HG03045 (cell line): ENCODE measurements around the gene ATP1B3.
"Not testable (repeated sequence)": the region's sequence is repeated elsewhere in the genome, so short reads cannot be mapped to it uniquely, and the experiment has no call there.

ENCODE experiments used
- ATAC-seq: cut with Tn5 transposase; IDR thresholded peaks from one replicate; pipeline ENCODE4 v1.9.1; 2021; ENCODE audit warnings: mild to moderate bottlenecking, moderate library complexity; ENCODE audit not compliant: unreplicated experiment

The ATP1B3 gene

GRCh38 chr3:141901914-141902313, 25.5 kb downstream of the ATP1B3 start:
- ATAC-seq, result no peak

GRCh38 chr3:141904203-141904602, 27.8 kb downstream of the ATP1B3 start:
- no peak for ATAC-seq

- no peak for ATAC-seq
Measured at GRCh38 chr3:141905129-141905528, 28.7 kb downstream of the ATP1B3 start.

- ATAC-seq, result no peak
Measured at GRCh38 chr3:141909408-141909807, 33.0 kb downstream of the ATP1B3 start.

GRCh38 chr3:141909986-141910385, 33.5 kb downstream of the ATP1B3 start:
- not testable (repeated sequence) for ATAC-seq

GRCh38 chr3:141913150-141913811, 36.8 kb downstream of the ATP1B3 start:
- peak; percentile 61 for ATAC-seq

- no peak for ATAC-seq
Measured at GRCh38 chr3:141914311-141914710, 37.9 kb downstream of the ATP1B3 start.

- no peak for ATAC-seq
Measured at GRCh38 chr3:141915016-141915415, 38.6 kb downstream of the ATP1B3 start.

- no peak for ATAC-seq
Measured at GRCh38 chr3:141915766-141916165, 39.3 kb downstream of the ATP1B3 start.

GRCh38 chr3:141920701-141921100, 44.3 kb downstream of the ATP1B3 start:
- no peak for ATAC-seq

GRCh38 chr3:141921316-141921715, 44.9 kb downstream of the ATP1B3 start:
- ATAC-seq, result no peak

GRCh38 chr3:141925677-141926076, 49.2 kb downstream of the ATP1B3 start:
- ATAC-seq, result not testable (repeated sequence)

GRCh38 chr3:141926929-141927328, 50.5 kb downstream of the ATP1B3 start:
- no peak for ATAC-seq

GRCh38 chr3:141928631-141929270, 52.3 kb downstream of the ATP1B3 start:
- no peak for ATAC-seq

GRCh38 chr3:141929341-141929995, 53.0 kb downstream of the ATP1B3 start:
- ATAC-seq, result no peak

- ATAC-seq, result no peak
Measured at GRCh38 chr3:141930801-141931200, 54.4 kb downstream of the ATP1B3 start.

GRCh38 chr3:141933421-141934300, 57.2 kb downstream of the ATP1B3 start:
- ATAC-seq, result no peak

GRCh38 chr3:141934354-141934753, 57.9 kb downstream of the ATP1B3 start:
- no peak for ATAC-seq

- ATAC-seq, result no peak
Measured at GRCh38 chr3:141938011-141938500, 61.6 kb downstream of the ATP1B3 start.

GRCh38 chr3:141939759-141940158, 63.3 kb downstream of the ATP1B3 start:
- ATAC-seq, result no peak

GRCh38 chr3:141940194-141940776, 63.8 kb downstream of the ATP1B3 start:
- ATAC-seq, result no peak
